HepG2 (cell line): Measurements from ENCODE around the gene ACOT4. TPM values are rescaled to one million over a fixed set of nuclear protein-coding genes. Genes with fewer than 3 reads are reported as not detected.
A peak's percentile ranks its signal among the peaks of the same experiment; 100 is the strongest.

Source experiments
- BRCA1 ChIP-seq: sonication (generic); formaldehyde crosslinking; IDR thresholded peaks from 2 replicates; pipeline ENCODE4 v1.4.0; 2020; ENCODE audit warnings: missing genetic modification reagents
- BRD4 ChIP-seq: sonication (generic); formaldehyde crosslinking; IDR thresholded peaks from 2 replicates; pipeline ENCODE4 v1.4.0; 2020; ENCODE audit warnings: missing genetic modification reagents
- DRAP1 ChIP-seq: IDR thresholded peaks from 2 replicates; pipeline ENCODE4 v1.6.1; 2016; ENCODE audit warnings: missing genetic modification reagents, missing compliant biosample characterization
- HCFC1 ChIP-seq: fragments of 150-350 bp; IDR thresholded peaks from 2 replicates; pipeline ENCODE4 v1.6.1; 2014; ENCODE audit warnings: low read depth, low read length
- HIC2 ChIP-seq: sonication (generic); formaldehyde crosslinking; IDR thresholded peaks from 2 replicates; pipeline ENCODE4 v1.9.0; 2022; ENCODE audit warnings: low read depth, missing genetic modification reagents
- MLX ChIP-seq: IDR thresholded peaks from 2 replicates; pipeline ENCODE4 v1.6.1; 2016
- NFYC ChIP-seq: IDR thresholded peaks from 2 replicates; pipeline ENCODE4 v1.6.1; 2016; ENCODE audit warnings: missing genetic modification reagents, missing compliant biosample characterization
- PCBP1 ChIP-seq: fragments of 200-400 bp; formaldehyde crosslinking; IDR thresholded peaks from 2 replicates; pipeline ENCODE4 v1.6.1; 2017; ENCODE audit warnings: mild to moderate bottlenecking, low read depth, low read length, borderline replicate concordance
- RARA ChIP-seq: IDR thresholded peaks from 2 replicates; pipeline ENCODE4 v1.6.1; 2016; ENCODE audit warnings: missing genetic modification reagents, missing compliant biosample characterization
- RBAK ChIP-seq: sonication (generic); formaldehyde crosslinking; IDR thresholded peaks from 2 replicates; pipeline ENCODE4 v1.5.1; 2020; ENCODE audit warnings: mild to moderate bottlenecking, missing genetic modification reagents
- RBM39 ChIP-seq: fragments of 200-400 bp; formaldehyde crosslinking; IDR thresholded peaks from one replicate; pipeline ENCODE4 v1.6.1; 2018; ENCODE audit warnings: antibody characterized with exemption, mild to moderate bottlenecking, low read depth, low read length; ENCODE audit not compliant: poor library complexity, severe bottlenecking
- RELA ChIP-seq: sonication (generic); formaldehyde crosslinking; IDR thresholded peaks from 2 replicates; pipeline ENCODE4 v1.4.0; 2020; ENCODE audit warnings: missing genetic modification reagents
- SALL1 ChIP-seq: sonication (generic); formaldehyde crosslinking; IDR thresholded peaks from 2 replicates; pipeline ENCODE4 v1.8.0; 2022; ENCODE audit warnings: mild to moderate bottlenecking, missing genetic modification reagents
- SOX6 ChIP-seq, 2 experiments: fragments of 450-650 bp in 1 of 2; sonication (generic) in 1 of 2; formaldehyde crosslinking in 1 of 2; IDR thresholded peaks; 2 replicates each; pipeline versions ENCODE4 v1.4.0 to v1.6.1; 2017 to 2020; ENCODE audit warnings: antibody characterized with exemption in 1 of 2, mild to moderate bottlenecking in 1 of 2, missing genetic modification reagents in 1 of 2
- SUZ12 ChIP-seq: fragments of 150-350 bp; IDR thresholded peaks from 2 replicates; pipeline ENCODE4 v1.6.1; 2014; ENCODE audit warnings: low read depth, low read length
- TCF12 ChIP-seq, 2 experiments: fragments of 450-650 bp in 1 of 2; sonication (generic) in 1 of 2; formaldehyde crosslinking in 1 of 2; IDR thresholded peaks; 2 replicates each; pipeline versions ENCODE4 v1.6.1 to v1.8.0; 2017 to 2022; ENCODE audit warnings: antibody characterized with exemption in 1 of 2, mild to moderate bottlenecking in 1 of 2, missing genetic modification reagents in 1 of 2, moderate library complexity in 1 of 2
- ZBTB34 ChIP-seq: sonication (generic); formaldehyde crosslinking; IDR thresholded peaks from 2 replicates; pipeline ENCODE4 v1.8.0; 2022; ENCODE audit warnings: mild to moderate bottlenecking, missing genetic modification reagents
- ZMYM4 ChIP-seq: sonication (generic); formaldehyde crosslinking; IDR thresholded peaks from 2 replicates; pipeline ENCODE4 v1.8.1; 2023; ENCODE audit warnings: mild to moderate bottlenecking, missing genetic modification reagents
- ZNF280D ChIP-seq: sonication (generic); formaldehyde crosslinking; IDR thresholded peaks from 2 replicates; pipeline ENCODE4 v1.5.1; 2020; ENCODE audit warnings: mild to moderate bottlenecking, missing genetic modification reagents
- ZNF326 ChIP-seq: sonication (generic); formaldehyde crosslinking; IDR thresholded peaks from 2 replicates; pipeline ENCODE4 v1.4.0; 2020; ENCODE audit warnings: missing genetic modification reagents, borderline replicate concordance
- ZNF710 ChIP-seq: sonication (generic); formaldehyde crosslinking; IDR thresholded peaks from 2 replicates; pipeline ENCODE4 v1.5.0; 2020; ENCODE audit warnings: mild to moderate bottlenecking, missing genetic modification reagents, borderline replicate concordance
- polyA plus RNA-seq, 8 experiments: library from polyadenylated mRNA; depleted of rRNA in 3 of 8; stranded (reverse) in 7 of 8; unstranded in 1 of 8; fragments of >200 nt; fragmentation: Illumina TruSeq in 4 of 8; extraction: Trizol in 4 of 8; gene quantifications; 2 replicates each; pipeline versions ENCODE4 v1.2.1 to v1.2.3, GENCODE V29; 2011 to 2016; ENCODE audit warnings: low read depth in 4 of 8, missing spikeins in 1 of 8, mixed read lengths in 1 of 8; ENCODE audit not compliant: insufficient read depth in 1 of 8
- total RNA-seq, 5 experiments: library from RNA; depleted of rRNA; stranded (reverse); fragments of >200 nt; fragmentation: Illumina TruSeq; extraction: Trizol; gene quantifications; 2 replicates each; pipeline ENCODE4 v1.2.3, GENCODE V29; 2016; ENCODE audit warnings: low read depth in 1 of 5

ACOT4 gene
- total and polyA plus RNA-seq, 2 of the 13 experiments (the other 11 are each of a cell fraction or from before 2014, with no cell fraction given), result 0.04 to 0.05 TPM

- TF ChIP-seq HCFC1 (no peak), ZNF280D (CRISPR knock-in tag) (0 out of 2 replicates have a peak, but pooled peaks have one; percentile 21), SUZ12 (no peak), NFYC (no peak), RBAK (CRISPR knock-in tag) (no peak), PCBP1 (no peak), SALL1 (CRISPR knock-in tag) (peak; percentile 59), BRD4 (no peak), RELA (CRISPR knock-in tag) (no peak), ZMYM4 (peak; percentile 28; the same call in 1 of the 2 replicates), RBM39 (no peak), TCF12 (IDR thresholded peaks at IDR 0.05) (no peak), TCF12 (CRISPR knock-in tag; IDR thresholded peaks at IDR 0.05) (no peak), BRCA1 (no peak), MLX (no peak), ZBTB34 (CRISPR knock-in tag) (no peak), ZNF710 (no peak), DRAP1 (peak; percentile 83), RARA (peak; percentile 36; the same call in 1 of the 2 replicates), HIC2 (CRISPR knock-in tag) (no peak), SOX6 (IDR thresholded peaks at IDR 0.05) (no peak), SOX6 (CRISPR knock-in tag; IDR thresholded peaks at IDR 0.05) (peak; percentile 16; the same call in 1 of the 2 replicates), ZNF326 (CRISPR knock-in tag) (no peak)
Measured at GRCh38 chr14:73610687-73611086, 19.0 kb downstream of the ACOT4 start (continued).
